WTC11 (cell line): Measurements from ENCODE around the gene CFAP91.

ENCODE experiments used
- ATF2 ChIP-seq: sonication (generic); formaldehyde crosslinking; IDR thresholded peaks from 2 replicates; pipeline ENCODE4 v1.8.1; 2022; ENCODE audit warnings: low read depth, missing genetic modification reagents, borderline replicate concordance
- ATF6 ChIP-seq: sonication (generic); formaldehyde crosslinking; IDR thresholded peaks from 2 replicates; pipeline ENCODE4 v1.8.1; 2023; ENCODE audit warnings: mild to moderate bottlenecking, missing genetic modification reagents
- CTCF ChIP-seq: fragments of 200-600 bp; IDR thresholded peaks from 2 replicates; pipeline ENCODE4 v1.8.0; 2022; ENCODE audit warnings: antibody characterized with exemption
- E2F5 ChIP-seq: sonication (generic); formaldehyde crosslinking; IDR thresholded peaks from 2 replicates; pipeline ENCODE4 v1.8.1; 2022; ENCODE audit warnings: mild to moderate bottlenecking, moderate library complexity, missing genetic modification reagents
- IRF2 ChIP-seq: sonication (generic); formaldehyde crosslinking; IDR thresholded peaks from 2 replicates; pipeline ENCODE4 v1.8.0; 2022; ENCODE audit warnings: low read depth, missing genetic modification reagents, borderline replicate concordance
- NFYB ChIP-seq: sonication (generic); formaldehyde crosslinking; conservative IDR thresholded peaks from 2 replicates; pipeline ENCODE4 v1.8.0; 2022; ENCODE audit warnings: low read depth, missing genetic modification reagents
- SP1 ChIP-seq: sonication (generic); formaldehyde crosslinking; conservative IDR thresholded peaks from 2 replicates; pipeline ENCODE4 v1.8.1; 2022; ENCODE audit warnings: missing genetic modification reagents
- TEAD4 ChIP-seq: sonication (generic); formaldehyde crosslinking; IDR thresholded peaks from 2 replicates; pipeline ENCODE4 v1.8.0; 2022; ENCODE audit warnings: mild to moderate bottlenecking, missing genetic modification reagents
- TP53 ChIP-seq: sonication (generic); formaldehyde crosslinking; IDR thresholded peaks from 2 replicates; pipeline ENCODE4 v1.8.1; 2023; ENCODE audit warnings: mild to moderate bottlenecking, missing genetic modification reagents
- ZMAT4 ChIP-seq: fragments of 250-450 bp; sonication (Bioruptor Pico); IDR thresholded peaks from 2 replicates; pipeline ENCODE4 v1.9.0; 2021; ENCODE audit warnings: mild to moderate bottlenecking
- TF ChIP-seq, protein P1 (sequence below): sonication (generic); formaldehyde crosslinking; IDR thresholded peaks from 2 replicates; pipeline ENCODE4 v1.8.0; 2022; ENCODE audit warnings: mild to moderate bottlenecking, missing genetic modification reagents

- TF ChIP-seq CTCF (no peak), ATF2 (CRISPR knock-in tag) (no peak), TP53 (CRISPR knock-in tag) (no peak), IRF2 (CRISPR knock-in tag) (no peak), NFYB (CRISPR knock-in tag) (no peak), SP1 (no peak), ATF6 (CRISPR knock-in tag) (no peak), E2F5 (CRISPR knock-in tag) (no peak), TEAD4 (CRISPR knock-in tag) (no peak), ZMAT4 (CRISPR knock-in tag) (no peak)
- TF ChIP-seq, protein P1, sequence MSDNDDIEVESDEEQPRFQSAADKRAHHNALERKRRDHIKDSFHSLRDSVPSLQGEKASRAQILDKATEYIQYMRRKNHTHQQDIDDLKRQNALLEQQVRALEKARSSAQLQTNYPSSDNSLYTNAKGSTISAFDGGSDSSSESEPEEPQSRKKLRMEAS (CRISPR knock-in tag) = no peak
Observed at GRCh38 chr3:119663885-119664284, 38.9 kb upstream of the CFAP91 start.
